Effector memory CD4-positive, alpha-beta T cell (primary cell): ENCODE data around the gene EIF4B.

ENCODE experiments used
- DNase-seq, 3 donors: peaks; one replicate each; pipeline ENCODE4 v3.0.0-alpha.2; 2020
- H3K27ac ChIP-seq: 2 replicates; pipeline ENCODE4 v1.7.0; 2013; ENCODE audit warnings: mild to moderate bottlenecking, low read length, moderate library complexity; ENCODE audit not compliant: insufficient read depth, poor library complexity, severe bottlenecking
- H3K27me3 ChIP-seq: replicated peaks from 2 replicates; pipeline ENCODE4 v1.7.0; 2013; ENCODE audit warnings: mild to moderate bottlenecking, low read length; ENCODE audit not compliant: insufficient read depth, control insufficient read depth, poor library complexity, severe bottlenecking
- H3K36me3 ChIP-seq: 2 replicates; pipeline ENCODE4 v1.7.0; 2013; ENCODE audit warnings: mild to moderate bottlenecking, low read length, moderate library complexity; ENCODE audit not compliant: control insufficient read depth, insufficient read depth
- H3K4me1 ChIP-seq: 2 replicates; pipeline ENCODE4 v1.7.0; 2013; ENCODE audit warnings: low read length, mild to moderate bottlenecking; ENCODE audit not compliant: control insufficient read depth, insufficient read depth, poor library complexity, severe bottlenecking
- H3K4me3 ChIP-seq: 2 replicates; pipeline ENCODE4 v1.7.0; 2013; ENCODE audit warnings: low read length, low read depth, mild to moderate bottlenecking; ENCODE audit not compliant: insufficient read depth, poor library complexity, severe bottlenecking
- H3K9me3 ChIP-seq: 2 replicates; pipeline ENCODE4 v1.7.0; 2013; ENCODE audit warnings: mild to moderate bottlenecking, low read length, moderate library complexity; ENCODE audit not compliant: control insufficient read depth

EIF4B gene

GRCh38 chr12:53044052-53044581 is 37.9 kb downstream of the EIF4B start:
- H3K4me3 ChIP-seq = no peak overlapping the region
- H3K27me3 ChIP-seq = no peaks in the 10 kb centered on the region
- peaks cover 6% of the 10 kb centered on the region for H3K4me1 ChIP-seq
- no peak overlapping the region for H3K27ac ChIP-seq
- no peaks in the 10 kb centered on the region for H3K9me3 ChIP-seq
- DNase-seq = no peak
- H3K36me3 ChIP-seq = peaks cover 9% of the 10 kb centered on the region

GRCh38 chr12:53044896-53045695 is 38.8 kb downstream of the EIF4B start:
- DNase-seq = no peak
- Histone ChIP-seq H3K9me3 (no peaks in the 10 kb centered on the region), H3K27me3 (no peaks in the 10 kb centered on the region), H3K27ac (no peak overlapping the region), H3K4me1 (peaks cover 6% of the 10 kb centered on the region), H3K36me3 (no peaks in the 10 kb centered on the region), H3K4me3 (no peak overlapping the region)

- Histone ChIP-seq H3K9me3 (no peaks in the 10 kb centered on the region), H3K4me1 (peaks cover 6% of the 10 kb centered on the region), H3K36me3 (no peaks in the 10 kb centered on the region), H3K27ac (no peak overlapping the region), H3K27me3 (no peaks in the 10 kb centered on the region), H3K4me3 (no peak overlapping the region)
- DNase-seq = no peak
These were observed 39.4 kb downstream of the EIF4B start for GRCh38 chr12:53045696-53046045.

- peak in 2 of 3 donors; percentile 49 to 51 for DNase-seq
- Histone ChIP-seq H3K4me1 (peaks cover 6% of the 10 kb centered on the region), H3K27ac (peak overlapping the region; percentile 75), H3K36me3 (no peaks in the 10 kb centered on the region), H3K27me3 (no peaks in the 10 kb centered on the region), H3K4me3 (peak overlapping the region; percentile 85), H3K9me3 (no peaks in the 10 kb centered on the region)
These were observed 40.5 kb downstream of the EIF4B start for GRCh38 chr12:53046655-53047220.

- Histone ChIP-seq H3K9me3 (no peaks in the 10 kb centered on the region), H3K27ac (peak overlapping the region; percentile 75), H3K4me3 (peak overlapping the region; percentile 13), H3K4me1 (peaks cover 6% of the 10 kb centered on the region), H3K36me3 (no peaks in the 10 kb centered on the region), H3K27me3 (no peaks in the 10 kb centered on the region)
- DNase-seq = peak; percentile 62 to 67 (median 63)
These were observed 41.2 kb downstream of the EIF4B start for GRCh38 chr12:53047221-53048032.

GRCh38 chr12:53048033-53048779 is 42.0 kb downstream of the EIF4B start:
- H3K36me3 ChIP-seq = no peaks in the 10 kb centered on the region
- H3K4me3 ChIP-seq = peak overlapping the region; percentile 13
- peaks cover 6% of the 10 kb centered on the region for H3K4me1 ChIP-seq
- H3K27ac ChIP-seq = peak overlapping the region; percentile 70
- DNase-seq = no peak
- no peaks in the 10 kb centered on the region for H3K27me3 ChIP-seq
- H3K9me3 ChIP-seq = no peaks in the 10 kb centered on the region

GRCh38 chr12:53048780-53049401 is 42.6 kb downstream of the EIF4B start:
- Histone ChIP-seq H3K27me3 (no peaks in the 10 kb centered on the region), H3K27ac (no peak overlapping the region), H3K4me1 (peaks cover 10% of the 10 kb centered on the region), H3K9me3 (no peaks in the 10 kb centered on the region), H3K4me3 (no peak overlapping the region), H3K36me3 (no peaks in the 10 kb centered on the region)
- DNase-seq = no peak

- DNase-seq = no peak
- Histone ChIP-seq H3K4me3 (no peak within 1 kb of the TSS), H3K9me3 (no peaks in the 10 kb centered on the region), H3K36me3 (no peaks in the 10 kb centered on the region), H3K27me3 (no peaks in the 10 kb centered on the region), H3K4me1 (peaks cover 10% of the 10 kb centered on the region), H3K27ac (peak within 1 kb of the TSS; percentile 11)
These were observed 43.5 kb downstream of the EIF4B start, which contains the start of gene TNS2 for GRCh38 chr12:53049571-53050318. TSS of gene TNS2 (plus strand) at chr12:53050065. CDS start at chr12:53050186, 121 bp downstream.
